Rectal smooth muscle tissue (tissue), 1 donor: ENCODE results near the gene PRR3.

Source experiments
- H3K27ac ChIP-seq: one replicate; pipeline ENCODE4 v1.7.0; 2013; ENCODE audit warnings: low read depth, low read length, inconsistent platforms
- H3K27me3 ChIP-seq: one replicate; pipeline ENCODE4 v1.7.0; 2013; ENCODE audit warnings: low read length; ENCODE audit not compliant: control insufficient read depth, insufficient read depth
- H3K36me3 ChIP-seq: one replicate; pipeline ENCODE4 v1.7.0; 2013; ENCODE audit warnings: low read length; ENCODE audit not compliant: control insufficient read depth, insufficient read depth
- H3K4me1 ChIP-seq: one replicate; pipeline ENCODE4 v1.7.0; 2013; ENCODE audit warnings: low read length; ENCODE audit not compliant: control insufficient read depth, insufficient read depth
- H3K4me3 ChIP-seq: one replicate; pipeline ENCODE4 v1.7.0; 2013; ENCODE audit warnings: low read length
- H3K9ac ChIP-seq: one replicate; pipeline ENCODE4 v1.7.0; 2013; ENCODE audit warnings: low read length

The PRR3 gene

DNA sequence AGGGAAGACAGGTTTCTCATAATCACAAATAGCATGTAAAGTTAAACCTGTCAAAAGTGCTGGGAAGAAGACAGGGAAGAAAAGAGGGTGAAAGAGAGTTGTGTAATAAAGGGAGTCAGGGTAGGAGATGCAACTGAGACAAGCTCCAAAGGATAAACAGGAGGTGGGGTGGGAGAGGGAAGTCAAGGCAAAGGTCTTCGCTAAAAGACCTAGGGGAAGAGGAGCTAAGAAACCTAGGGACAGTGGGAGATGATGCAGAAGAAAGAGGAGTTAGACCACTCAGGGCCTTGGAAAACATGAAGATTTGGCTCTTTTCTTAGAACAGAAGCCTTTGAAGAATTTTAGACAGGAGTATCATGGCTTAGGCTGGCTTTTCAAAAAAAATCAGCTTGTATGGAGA lies 7.0 kb downstream of the PRR3 start:
- Histone ChIP-seq H3K27me3 (no peaks in the 10 kb centered on the region), H3K4me1 (no peaks in the 10 kb centered on the region), H3K36me3 (peaks cover 13% of the 10 kb centered on the region), H3K4me3 (no peak overlapping the region), H3K27ac (no peak overlapping the region), H3K9ac (no peak overlapping the region)

DNA sequence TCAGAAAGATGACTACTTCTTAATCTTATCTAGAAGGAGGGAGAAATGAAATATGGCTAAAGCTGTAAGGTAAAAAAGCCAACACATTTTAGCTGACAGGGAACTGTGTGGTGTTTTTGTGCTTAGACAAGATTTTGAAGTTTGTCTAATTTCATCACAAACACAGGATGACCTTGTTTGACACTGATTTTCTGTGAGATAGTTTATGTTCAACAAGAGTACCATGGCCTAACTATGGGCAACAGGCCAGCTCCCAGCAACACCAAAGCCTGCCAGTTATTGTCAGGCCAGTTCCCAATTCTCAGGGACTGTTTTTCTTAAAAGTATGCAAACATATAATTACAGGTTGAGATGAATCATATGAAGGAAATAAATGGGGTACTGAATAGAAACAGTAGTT lies 8.7 kb downstream of the PRR3 start:
- Histone ChIP-seq H3K27me3 (no peaks in the 10 kb centered on the region), H3K27ac (no peak overlapping the region), H3K4me1 (peaks cover 3% of the 10 kb centered on the region), H3K36me3 (peaks cover 13% of the 10 kb centered on the region), H3K9ac (no peak overlapping the region), H3K4me3 (no peak overlapping the region)

DNA sequence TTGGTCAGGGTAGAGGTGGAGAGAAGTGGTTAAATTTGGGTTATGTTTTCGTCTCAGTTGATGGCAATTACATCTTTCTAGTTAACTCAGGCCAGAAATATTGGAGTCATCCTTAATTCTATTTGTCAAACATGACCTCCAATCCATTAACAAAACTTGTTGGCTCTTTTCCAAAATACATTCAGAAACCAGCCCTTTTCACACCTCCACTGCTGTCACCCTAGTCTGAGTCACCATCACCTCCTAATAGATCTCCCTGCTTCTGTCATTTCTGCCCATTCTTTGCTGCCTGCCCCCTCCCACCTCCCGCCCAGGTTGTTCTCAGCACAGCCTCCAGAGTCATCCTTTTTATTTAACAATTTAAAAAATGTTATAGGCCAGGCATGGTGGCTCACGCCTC lies 11.2 kb downstream of the PRR3 start:
- peaks cover 12% of the 10 kb centered on the region for H3K4me1 ChIP-seq
- no peak overlapping the region for H3K27ac ChIP-seq
- H3K27me3 ChIP-seq, result no peaks in the 10 kb centered on the region
- H3K4me3 ChIP-seq, result no peak overlapping the region
- H3K36me3 ChIP-seq, result peaks cover 2% of the 10 kb centered on the region
- H3K9ac ChIP-seq, result no peak overlapping the region

DNA sequence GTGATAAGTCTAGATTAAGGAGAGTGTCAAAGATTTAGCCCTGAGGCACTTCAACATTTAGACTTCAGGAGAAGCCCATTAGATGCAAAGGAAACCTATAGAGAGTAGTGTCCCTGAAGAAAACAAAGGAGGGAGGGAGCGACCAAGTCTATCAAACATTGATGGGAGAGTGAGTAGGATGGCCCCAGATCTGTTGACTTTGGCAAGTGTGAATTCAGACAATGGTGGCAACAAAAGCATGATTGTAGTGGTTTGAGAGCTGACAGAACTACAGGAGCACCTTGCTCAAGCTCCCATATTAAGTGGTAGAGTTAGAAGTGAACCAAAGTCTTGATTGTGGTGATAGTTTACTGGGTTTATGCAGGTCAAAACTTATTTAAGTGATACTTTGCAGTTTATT lies 13.2 kb downstream of the PRR3 start:
- Histone ChIP-seq H3K9ac (peak overlapping the region; percentile 74), H3K27ac (peak overlapping the region; percentile 94), H3K36me3 (no peaks in the 10 kb centered on the region), H3K4me3 (peak overlapping the region; percentile 95), H3K27me3 (no peaks in the 10 kb centered on the region), H3K4me1 (peaks cover 13% of the 10 kb centered on the region)

DNA sequence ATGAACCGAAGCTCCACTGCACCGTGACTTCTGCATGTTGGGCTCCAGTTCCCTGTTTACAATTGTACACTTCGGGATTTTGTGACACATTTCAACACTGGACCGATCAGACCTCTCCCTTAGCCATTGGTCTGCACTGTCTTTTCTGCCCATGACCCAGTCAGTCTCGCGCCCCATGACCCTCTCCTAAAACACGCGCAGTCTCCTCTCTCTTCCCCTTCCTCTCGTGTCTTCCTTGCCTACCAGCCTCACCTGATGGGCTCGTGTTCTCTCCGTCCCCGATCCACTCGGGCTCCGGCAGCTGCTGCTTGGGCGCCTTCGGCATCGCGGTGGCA lies 13.6 kb downstream of the PRR3 start:
- Histone ChIP-seq H3K27ac (peak overlapping the region; percentile 94), H3K4me3 (peak overlapping the region; percentile 95)

DNA sequence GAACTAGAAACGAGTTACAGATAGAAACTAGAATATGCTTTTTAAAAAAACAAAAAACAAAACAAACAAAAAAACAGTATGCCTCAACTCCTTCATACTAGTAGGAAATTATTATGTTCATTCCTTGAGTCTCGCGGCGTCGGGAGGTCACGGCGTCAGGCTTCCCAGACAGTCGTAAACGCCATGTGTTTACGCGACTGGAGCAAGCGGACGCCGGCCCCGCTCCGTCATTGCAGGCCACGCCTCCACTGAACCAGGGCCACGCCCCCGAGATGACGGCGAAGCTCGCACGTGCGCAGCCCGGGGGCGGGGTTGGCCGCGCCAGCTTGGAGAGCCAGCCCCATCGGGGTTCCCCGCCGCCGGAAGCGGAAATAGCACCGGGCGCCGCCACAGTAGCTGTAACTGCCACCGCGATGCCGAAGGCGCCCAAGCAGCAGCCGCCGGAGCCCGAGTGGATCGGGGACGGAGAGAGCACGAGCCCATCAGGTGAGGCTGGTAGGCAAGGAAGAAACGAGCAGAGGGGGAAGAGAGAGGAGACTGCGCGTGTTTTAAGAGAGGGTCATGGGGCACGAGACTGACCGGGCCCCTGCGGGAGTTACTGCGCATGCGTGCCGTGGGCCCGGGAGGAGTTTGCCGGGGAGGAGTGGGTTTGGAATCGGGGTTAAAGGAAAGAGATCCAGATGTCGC lies 14.1 kb downstream of the PRR3 start, which contains the start of gene ABCF1:
TSS of gene ABCF1 (plus strand) at position 368 of the 687 bp plus-strand sequence. CDS start at position 414, 46 bp downstream.
- H3K9ac ChIP-seq, result peak within 1 kb of the TSS; percentile 92
- H3K27me3 ChIP-seq, result no peaks in the 10 kb centered on the region
- peaks cover 2% of the 10 kb centered on the region for H3K36me3 ChIP-seq
- peaks cover 13% of the 10 kb centered on the region for H3K4me1 ChIP-seq
- peak within 1 kb of the TSS; percentile 94 for H3K27ac ChIP-seq
- peak within 1 kb of the TSS; percentile 97 for H3K4me3 ChIP-seq

More for the DNA sequence above, 13.6 kb downstream of the PRR3 start:
- peaks cover 13% of the 10 kb centered on the region for H3K4me1 ChIP-seq
- peak overlapping the region; percentile 74 for H3K9ac ChIP-seq
- no peaks in the 10 kb centered on the region for H3K27me3 ChIP-seq
- H3K36me3 ChIP-seq, result peaks cover 2% of the 10 kb centered on the region

DNA sequence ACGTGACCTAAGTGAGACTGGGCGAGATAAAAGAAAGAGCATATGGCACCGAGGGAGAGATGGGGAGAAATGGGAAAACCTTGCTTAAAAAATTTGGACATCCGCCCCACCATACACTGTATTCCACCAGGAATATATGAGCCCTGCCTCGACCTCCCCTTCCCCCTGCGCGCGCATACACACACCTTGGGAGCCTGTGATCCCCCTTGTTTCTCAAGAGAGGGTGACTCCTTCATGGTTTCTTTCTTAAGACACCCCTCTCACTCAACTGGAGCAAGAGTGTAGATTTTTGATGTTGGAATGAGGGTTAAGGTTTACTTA lies 14.6 kb downstream of the PRR3 start:
- H3K9ac ChIP-seq, result peak overlapping the region; percentile 49
- H3K4me3 ChIP-seq, result peak overlapping the region; percentile 97
- peak overlapping the region; percentile 91 for H3K27ac ChIP-seq
- no peaks in the 10 kb centered on the region for H3K27me3 ChIP-seq
- H3K36me3 ChIP-seq, result peaks cover 2% of the 10 kb centered on the region
- H3K4me1 ChIP-seq, result peaks cover 13% of the 10 kb centered on the region

DNA sequence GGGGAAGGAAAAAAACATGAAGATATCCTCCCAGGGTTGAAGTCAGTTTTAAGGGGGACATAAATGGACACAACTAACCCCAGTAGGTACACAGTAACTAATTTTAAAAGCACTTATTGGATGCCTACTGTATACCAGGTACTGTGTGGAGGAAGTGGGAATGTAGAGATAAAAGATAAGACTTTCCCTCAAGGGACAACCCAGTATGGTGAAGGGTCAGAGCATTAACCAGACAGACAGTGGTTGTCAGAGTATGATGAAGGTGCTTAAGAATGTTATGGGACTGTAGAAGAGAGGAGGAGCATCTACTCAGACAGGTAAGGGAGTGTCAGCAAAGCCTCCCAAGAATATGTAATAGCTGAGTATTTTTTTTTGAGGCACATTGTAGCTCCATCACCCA lies 15.1 kb downstream of the PRR3 start:
- Histone ChIP-seq H3K4me1 (peaks cover 13% of the 10 kb centered on the region), H3K9ac (no peak overlapping the region), H3K27ac (no peak overlapping the region), H3K36me3 (peaks cover 2% of the 10 kb centered on the region), H3K27me3 (no peaks in the 10 kb centered on the region), H3K4me3 (peak overlapping the region; percentile 97)

DNA sequence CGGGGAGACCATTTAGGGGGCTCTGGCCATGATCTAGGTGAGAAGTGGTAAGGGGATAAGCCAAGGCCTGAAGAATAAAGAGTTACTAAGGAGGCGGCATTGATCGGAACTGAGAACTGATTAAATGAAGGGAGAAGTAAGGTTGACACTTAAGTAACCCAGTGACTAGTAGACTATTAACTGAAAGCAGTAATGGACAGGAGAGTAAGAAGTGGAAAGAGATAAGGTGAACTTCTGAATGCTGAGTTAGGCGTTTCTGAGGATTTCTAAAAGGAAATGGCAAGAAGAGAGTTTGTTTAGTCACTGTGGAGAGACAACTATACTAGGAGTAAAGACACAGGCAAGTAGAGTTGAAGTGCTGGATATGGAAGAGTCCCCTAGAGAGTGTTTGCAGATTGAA lies 16.0 kb downstream of the PRR3 start:
- Histone ChIP-seq H3K9ac (no peak overlapping the region), H3K4me1 (peaks cover 13% of the 10 kb centered on the region), H3K27me3 (no peaks in the 10 kb centered on the region), H3K27ac (no peak overlapping the region), H3K36me3 (peaks cover 10% of the 10 kb centered on the region), H3K4me3 (no peak overlapping the region)

DNA sequence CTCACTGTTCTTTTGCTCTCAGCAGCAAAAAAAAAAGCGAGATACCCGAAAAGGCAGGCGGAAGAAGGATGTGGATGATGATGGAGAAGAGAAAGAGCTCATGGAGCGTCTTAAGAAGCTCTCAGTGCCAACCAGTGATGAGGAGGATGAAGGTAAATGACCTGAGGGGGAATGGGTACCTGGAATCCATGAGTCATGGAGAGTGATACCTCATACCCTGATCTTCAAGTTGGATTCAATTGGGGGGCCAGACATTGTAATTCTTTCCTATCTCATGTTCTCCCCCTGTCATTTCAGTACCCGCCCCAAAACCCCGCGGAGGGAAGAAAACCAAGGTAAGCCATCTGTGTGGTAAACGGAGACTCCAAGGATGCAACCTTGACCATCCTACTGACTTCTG lies 21.0 kb downstream of the PRR3 start:
- no peak overlapping the region for H3K27ac ChIP-seq
- H3K4me1 ChIP-seq, result peaks cover 3% of the 10 kb centered on the region
- no peaks in the 10 kb centered on the region for H3K27me3 ChIP-seq
- H3K9ac ChIP-seq, result no peak overlapping the region
- H3K36me3 ChIP-seq, result peaks cover 31% of the 10 kb centered on the region
- H3K4me3 ChIP-seq, result no peak overlapping the region

DNA sequence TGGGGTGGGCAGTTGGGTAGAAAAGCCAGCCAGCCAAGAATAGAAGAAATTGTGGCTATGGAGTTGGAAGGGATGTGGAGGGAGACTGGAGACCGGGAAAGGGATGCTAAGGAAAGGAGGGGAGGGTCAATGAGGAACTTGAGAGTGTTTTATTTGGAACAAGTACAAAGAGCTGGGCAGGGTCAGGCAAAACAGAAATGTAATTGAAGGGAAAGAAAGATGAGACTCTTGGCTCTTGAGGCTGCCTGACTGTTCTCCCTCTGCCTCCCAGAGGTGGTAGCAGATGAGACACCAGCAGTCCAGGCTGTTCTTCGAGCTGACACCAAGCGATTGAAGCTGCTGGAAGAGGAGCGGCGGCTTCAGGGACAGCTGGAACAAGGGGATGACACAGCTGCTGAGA lies 26.8 kb downstream of the PRR3 start:
- H3K27me3 ChIP-seq, result no peaks in the 10 kb centered on the region
- H3K36me3 ChIP-seq, result peaks cover 53% of the 10 kb centered on the region
- H3K27ac ChIP-seq, result no peak overlapping the region
- H3K4me1 ChIP-seq, result no peaks in the 10 kb centered on the region
- H3K9ac ChIP-seq, result no peak overlapping the region
- H3K4me3 ChIP-seq, result no peak overlapping the region

DNA sequence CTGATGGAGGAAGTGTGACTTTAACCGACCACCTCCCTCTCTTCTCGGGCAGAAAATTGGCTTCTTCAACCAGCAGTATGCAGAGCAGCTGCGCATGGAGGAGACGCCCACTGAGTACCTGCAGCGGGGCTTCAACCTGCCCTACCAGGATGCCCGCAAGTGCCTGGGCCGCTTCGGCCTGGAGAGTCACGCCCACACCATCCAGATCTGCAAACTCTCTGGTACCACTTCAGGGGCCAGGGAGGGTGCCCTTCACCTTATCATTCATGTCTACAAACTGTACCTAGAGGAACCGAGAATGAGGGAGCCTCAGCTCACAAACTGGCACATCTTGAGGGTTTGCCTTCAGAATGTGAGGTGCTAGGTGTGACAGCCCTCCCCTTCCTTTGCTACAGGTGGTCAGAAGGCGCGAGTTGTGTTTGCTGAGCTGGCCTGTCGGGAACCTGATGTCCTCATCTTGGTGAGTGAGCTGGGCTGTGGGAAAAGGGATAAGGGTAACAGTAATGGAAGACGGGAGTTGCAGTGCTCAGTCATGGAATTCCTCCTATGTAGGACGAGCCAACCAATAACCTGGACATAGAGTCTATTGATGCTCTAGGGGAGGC lies 32.8 kb downstream of the PRR3 start:
- peaks cover 46% of the 10 kb centered on the region for H3K36me3 ChIP-seq
- H3K27ac ChIP-seq, result no peak overlapping the region

DNA sequence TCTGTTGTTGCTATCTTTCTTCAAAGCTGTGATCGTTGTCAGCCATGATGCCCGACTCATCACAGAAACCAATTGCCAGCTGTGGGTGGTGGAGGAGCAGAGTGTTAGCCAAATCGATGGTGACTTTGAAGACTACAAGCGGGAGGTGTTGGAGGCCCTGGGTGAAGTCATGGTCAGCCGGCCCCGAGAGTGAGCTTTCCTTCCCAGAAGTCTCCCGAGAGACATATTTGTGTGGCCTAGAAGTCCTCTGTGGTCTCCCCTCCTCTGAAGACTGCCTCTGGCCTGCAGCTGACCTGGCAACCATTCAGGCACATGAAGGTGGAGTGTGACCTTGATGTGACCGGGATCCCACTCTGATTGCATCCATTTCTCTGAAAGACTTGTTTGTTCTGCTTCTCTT lies 33.4 kb downstream of the PRR3 start:
- Histone ChIP-seq H3K27ac (no peak overlapping the region), H3K9ac (no peak overlapping the region), H3K4me3 (no peak overlapping the region), H3K36me3 (peaks cover 41% of the 10 kb centered on the region), H3K27me3 (no peaks in the 10 kb centered on the region), H3K4me1 (no peaks in the 10 kb centered on the region)

More for the DNA sequence above, 32.8 kb downstream of the PRR3 start:
- H3K4me1 ChIP-seq, result no peaks in the 10 kb centered on the region
- no peaks in the 10 kb centered on the region for H3K27me3 ChIP-seq
- H3K9ac ChIP-seq, result no peak overlapping the region
- no peak overlapping the region for H3K4me3 ChIP-seq
